ENCODE results near the gene ZNF438. TPM values are rescaled to one million over a fixed set of nuclear protein-coding genes. Genes with fewer than 3 reads are reported as not detected.

ZNF438 gene
- total RNA-seq, 1 experiment from 2014 or later: 0.83 TPM

DNA sequence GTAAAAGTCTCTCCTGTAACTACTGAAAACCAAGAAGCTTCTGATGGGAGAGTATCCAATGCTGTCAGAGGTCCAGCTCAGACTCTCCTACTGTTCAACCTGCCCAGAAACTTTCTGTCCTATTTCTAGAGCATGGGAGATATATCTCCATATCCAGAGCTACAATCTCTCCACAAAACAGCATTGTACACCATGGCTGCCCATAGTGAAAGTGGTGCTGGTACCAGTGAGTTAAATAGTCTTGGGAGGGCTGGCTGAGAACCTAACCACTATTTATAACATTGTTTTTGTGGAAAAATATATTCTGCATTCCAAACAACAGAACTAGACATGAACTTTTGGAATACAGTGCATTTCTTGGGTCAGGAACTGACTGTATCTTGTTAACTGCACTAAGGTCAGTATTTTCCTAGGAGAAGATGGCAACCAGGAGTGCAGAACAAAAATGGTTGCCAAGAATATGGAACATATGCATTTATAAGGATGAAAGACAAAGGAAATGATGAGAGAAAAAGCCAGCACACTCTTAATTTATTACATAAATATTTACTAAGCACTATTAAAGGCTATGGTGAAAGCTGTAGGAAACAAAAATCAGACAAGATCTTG is 91.9 kb downstream of the ZNF438 start:
- H2BK20ac ChIP-seq (ENCODE audit: low read depth, low read length, poor library complexity, severe bottlenecking): no peak overlapping the region
- H2AK5ac ChIP-seq (ENCODE audit: insufficient read length, low read length): no peak overlapping the region
- no peak overlapping the region for H3K56ac ChIP-seq (ENCODE audit: insufficient read length, low read depth, low read length)
- no peaks in the 10 kb centered on the region for H3K79me2 ChIP-seq (ENCODE audit: insufficient read depth, low read length)
- Mint-ChIP-seq H3K27me3 (ENCODE audit: low read depth) (no peaks in the 10 kb centered on the region), H3K4me1 (peaks cover 8 to 9% of the 10 kb centered on the region in 2 experiments), H3K36me3 (ENCODE audit: insufficient read depth in 1 of 3, low read depth in 3 of 3) (peaks cover 0 to 9% (median 0%) of the 10 kb centered on the region in 3 experiments; a peak in 2 of 7 replicates), H3K9me3 (peaks cover 0 to 5% of the 10 kb centered on the region in 2 experiments; a peak in 2 of 5 replicates), H3K4me3 (no peak overlapping the region), H3K27ac (no peak overlapping the region)
- H4K20me1 ChIP-seq (ENCODE audit: control insufficient read depth, insufficient read depth, insufficient read length): no peaks in the 10 kb centered on the region
- H3K27me3 ChIP-seq (ENCODE audit: insufficient read depth, low read length): no peaks in the 10 kb centered on the region
- H3K18ac ChIP-seq (ENCODE audit: insufficient read length, low read depth, low read length): no peak overlapping the region
- H2BK12ac ChIP-seq (ENCODE audit: insufficient read length, low read depth, low read length): no peak overlapping the region
- H3K23ac ChIP-seq (ENCODE audit: insufficient read length, low read depth, low read length): no peak overlapping the region
- no peaks in the 10 kb centered on the region for H3K79me1 ChIP-seq (ENCODE audit: insufficient read depth, low read depth, low read length, poor library complexity, severe bottlenecking)
- no peak overlapping the region for H2AFZ ChIP-seq (ENCODE audit: low read length)
- no peak overlapping the region for H4K8ac ChIP-seq (replicated peaks; ENCODE audit: insufficient read length, low read depth, low read length)
- H4K5ac ChIP-seq (ENCODE audit: insufficient read length, low read depth, low read length): no peak overlapping the region
- no peak for DNase-seq
- H3K27ac ChIP-seq (ENCODE audit: insufficient read length, low read depth, low read length): no peak overlapping the region
- no peak overlapping the region for H3K4ac ChIP-seq (ENCODE audit: low read depth, low read length)
- H2BK5ac ChIP-seq (ENCODE audit: insufficient read length, low read length): no peak overlapping the region
- H3T11ph ChIP-seq (ENCODE audit: low read length): no peak overlapping the region
- no peak overlapping the region for H4K91ac ChIP-seq (ENCODE audit: insufficient read length, low read depth, low read length)
- no peak overlapping the region for H3K9ac ChIP-seq (ENCODE audit: extremely low read depth, insufficient read length, low read length)
- H3K4me1 ChIP-seq (ENCODE audit: insufficient read depth, low read length): no peaks in the 10 kb centered on the region
- no peaks in the 10 kb centered on the region for H3K9me3 ChIP-seq (ENCODE audit: control insufficient read depth, low read depth, low read length)
- TF ChIP-seq, protein P1, sequence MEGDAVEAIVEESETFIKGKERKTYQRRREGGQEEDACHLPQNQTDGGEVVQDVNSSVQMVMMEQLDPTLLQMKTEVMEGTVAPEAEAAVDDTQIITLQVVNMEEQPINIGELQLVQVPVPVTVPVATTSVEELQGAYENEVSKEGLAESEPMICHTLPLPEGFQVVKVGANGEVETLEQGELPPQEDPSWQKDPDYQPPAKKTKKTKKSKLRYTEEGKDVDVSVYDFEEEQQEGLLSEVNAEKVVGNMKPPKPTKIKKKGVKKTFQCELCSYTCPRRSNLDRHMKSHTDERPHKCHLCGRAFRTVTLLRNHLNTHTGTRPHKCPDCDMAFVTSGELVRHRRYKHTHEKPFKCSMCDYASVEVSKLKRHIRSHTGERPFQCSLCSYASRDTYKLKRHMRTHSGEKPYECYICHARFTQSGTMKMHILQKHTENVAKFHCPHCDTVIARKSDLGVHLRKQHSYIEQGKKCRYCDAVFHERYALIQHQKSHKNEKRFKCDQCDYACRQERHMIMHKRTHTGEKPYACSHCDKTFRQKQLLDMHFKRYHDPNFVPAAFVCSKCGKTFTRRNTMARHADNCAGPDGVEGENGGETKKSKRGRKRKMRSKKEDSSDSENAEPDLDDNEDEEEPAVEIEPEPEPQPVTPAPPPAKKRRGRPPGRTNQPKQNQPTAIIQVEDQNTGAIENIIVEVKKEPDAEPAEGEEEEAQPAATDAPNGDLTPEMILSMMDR (conservative IDR thresholded peaks at IDR 0.05): no peak
- no peak overlapping the region for H2BK15ac ChIP-seq (ENCODE audit: low read depth, low read length)
- H3K4me2 ChIP-seq (ENCODE audit: insufficient read depth, insufficient read length, low read length): no peak overlapping the region
- H2BK120ac ChIP-seq (ENCODE audit: low read depth, low read length, poor library complexity, severe bottlenecking): no peak overlapping the region
- H3K23me2 ChIP-seq (ENCODE audit: insufficient read length, low read depth, low read length, poor library complexity, severe bottlenecking): no peaks in the 10 kb centered on the region
- no peak overlapping the region for H3K14ac ChIP-seq (ENCODE audit: insufficient read depth, low read length)
